Measurements from ENCODE around the gene SHANK1.

The SHANK1 gene

DNA sequence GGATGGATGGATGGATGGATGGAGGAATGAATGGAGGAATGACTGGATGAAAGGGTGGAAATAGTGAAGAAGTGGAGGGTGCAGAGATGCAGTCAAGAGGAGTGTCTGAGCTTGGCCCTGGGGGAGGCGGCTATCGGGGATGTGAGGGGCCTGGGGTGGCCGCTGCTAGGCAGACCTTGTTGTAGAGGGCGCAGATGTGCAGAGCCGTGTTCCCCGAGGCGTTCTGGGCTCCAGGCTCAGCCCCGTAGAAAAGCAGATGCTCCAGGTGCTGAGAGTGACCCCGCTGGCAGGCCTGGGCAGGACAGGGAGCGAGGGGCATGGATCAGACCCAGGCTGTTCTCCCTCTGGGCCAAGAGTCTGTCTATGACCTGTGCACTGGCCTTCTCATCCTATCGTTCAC lies 8.4 kb downstream of the SHANK1 start:
- DNase-seq = no peak

DNA sequence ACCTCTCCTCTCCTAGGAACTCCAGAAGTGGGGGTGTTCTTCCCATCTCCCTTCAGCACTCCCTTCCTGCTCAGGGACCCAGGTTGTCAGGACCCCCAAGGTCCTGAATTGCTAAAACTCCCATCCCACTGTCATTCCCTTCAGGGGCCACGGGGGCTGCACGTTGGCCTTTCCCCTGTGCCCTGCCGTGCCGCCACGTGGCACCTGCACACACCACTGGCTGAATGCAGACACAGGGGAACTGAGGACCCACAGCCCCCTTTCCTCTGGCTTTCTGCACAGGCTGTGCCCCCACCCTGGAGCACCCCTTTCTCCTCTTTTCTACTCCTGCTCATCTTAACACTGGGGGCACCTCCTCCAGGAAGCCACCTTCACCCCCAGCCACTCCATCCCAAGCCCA lies 9.0 kb downstream of the SHANK1 start:
- DNase-seq = no peak

DNA sequence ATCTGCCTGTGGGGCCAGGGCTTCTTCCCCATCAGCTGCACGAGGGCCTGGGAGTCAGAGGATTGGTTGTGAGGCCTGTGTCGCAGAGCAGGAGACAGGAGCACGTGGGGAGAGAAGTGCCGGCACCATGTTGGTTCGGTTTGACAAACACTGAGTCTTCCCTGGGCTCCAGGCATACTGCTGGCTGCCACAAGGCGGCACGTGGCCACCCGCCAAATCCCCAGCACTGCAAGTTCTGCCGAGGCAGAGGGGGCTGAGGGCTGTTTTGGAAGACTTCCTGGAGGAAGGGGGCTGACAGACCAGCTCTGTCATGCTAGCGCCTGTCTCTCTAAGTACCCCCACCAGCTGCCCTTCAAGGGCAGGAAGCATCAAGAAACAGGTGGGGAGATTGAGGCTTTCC lies 9.5 kb downstream of the SHANK1 start:
- no peak for DNase-seq

DNA sequence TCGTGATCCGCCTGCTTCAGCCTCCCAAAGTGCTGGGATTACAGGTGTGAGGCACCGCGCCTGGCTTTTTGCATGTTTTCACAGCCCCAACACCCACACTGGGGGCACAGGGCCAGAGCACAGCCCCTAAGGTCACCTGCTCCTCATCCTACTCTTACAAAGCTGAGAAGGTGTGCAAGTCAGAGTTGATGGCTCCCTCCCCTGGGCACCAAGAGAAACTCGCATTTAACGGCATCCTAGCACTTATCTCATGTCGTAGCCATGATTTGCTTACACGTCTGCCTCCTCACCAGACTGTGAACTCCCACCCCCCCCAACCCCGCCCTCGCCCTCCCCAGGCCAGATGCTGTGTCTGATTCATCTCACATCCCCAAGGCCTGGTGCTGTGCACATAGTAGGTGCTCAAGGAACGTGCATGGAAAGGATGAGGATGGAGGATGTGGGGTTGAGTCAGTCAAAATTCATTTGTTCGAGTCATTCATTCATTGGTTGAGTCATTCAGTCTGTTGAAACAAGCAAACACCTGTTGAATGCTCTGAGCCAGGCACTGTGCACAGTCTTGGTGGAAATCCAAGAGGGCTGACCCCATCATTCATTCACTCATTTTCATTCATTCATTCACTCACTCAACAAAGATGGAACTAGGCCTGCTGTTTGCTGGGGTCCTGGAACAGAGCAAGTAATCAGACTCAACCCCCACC lies 11.3 kb downstream of the SHANK1 start:
- no peak for DNase-seq

DNA sequence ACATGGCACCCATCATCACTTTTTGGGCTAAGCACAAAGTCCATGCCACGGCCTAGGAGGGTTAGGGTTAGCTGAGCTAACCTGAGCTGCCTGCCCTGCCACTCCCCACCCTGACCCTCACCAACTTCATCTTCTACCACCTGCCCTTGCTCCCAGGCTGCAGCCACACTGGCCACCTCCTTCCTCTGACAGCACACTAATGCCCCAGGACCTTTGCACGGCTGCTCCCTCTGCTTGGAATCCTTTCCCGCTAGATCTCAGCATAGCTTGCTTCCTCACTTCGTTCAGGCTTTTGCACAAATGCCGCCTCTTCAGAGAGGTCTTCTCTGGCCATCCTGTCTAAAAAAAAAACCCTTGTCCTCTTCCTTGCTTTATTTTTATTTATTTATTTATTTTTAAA lies 13.2 kb downstream of the SHANK1 start:
- no peak for DNase-seq

DNA sequence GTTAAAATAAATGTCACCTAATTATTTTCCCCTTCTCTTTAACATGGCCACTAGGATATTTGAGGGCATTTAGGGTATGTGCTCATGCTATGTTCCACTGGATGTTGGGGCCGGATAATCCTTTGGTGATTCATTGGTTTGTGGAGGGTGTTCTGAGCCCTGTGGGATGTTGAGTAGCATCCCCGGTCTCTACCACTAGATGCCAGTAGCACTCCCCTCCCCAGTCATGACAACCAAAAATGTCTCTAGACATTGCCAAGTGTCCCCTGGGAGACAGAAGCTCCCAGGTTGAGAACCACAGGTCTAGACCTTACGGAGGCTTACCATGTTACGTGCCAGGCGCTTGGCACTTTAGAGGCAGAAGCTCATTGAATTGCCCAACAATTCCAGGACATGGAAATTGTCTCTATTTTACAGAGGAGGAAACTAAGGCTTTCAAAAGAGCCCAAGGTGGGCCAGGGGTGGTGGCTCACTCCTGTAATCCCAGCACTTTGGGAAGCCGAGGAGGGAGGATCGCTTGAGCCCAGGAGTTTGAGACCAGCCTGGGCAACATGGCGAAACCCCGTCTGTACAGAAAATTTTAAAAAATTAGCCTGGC lies 14.1 kb downstream of the SHANK1 start:
- no peak for DNase-seq

DNA sequence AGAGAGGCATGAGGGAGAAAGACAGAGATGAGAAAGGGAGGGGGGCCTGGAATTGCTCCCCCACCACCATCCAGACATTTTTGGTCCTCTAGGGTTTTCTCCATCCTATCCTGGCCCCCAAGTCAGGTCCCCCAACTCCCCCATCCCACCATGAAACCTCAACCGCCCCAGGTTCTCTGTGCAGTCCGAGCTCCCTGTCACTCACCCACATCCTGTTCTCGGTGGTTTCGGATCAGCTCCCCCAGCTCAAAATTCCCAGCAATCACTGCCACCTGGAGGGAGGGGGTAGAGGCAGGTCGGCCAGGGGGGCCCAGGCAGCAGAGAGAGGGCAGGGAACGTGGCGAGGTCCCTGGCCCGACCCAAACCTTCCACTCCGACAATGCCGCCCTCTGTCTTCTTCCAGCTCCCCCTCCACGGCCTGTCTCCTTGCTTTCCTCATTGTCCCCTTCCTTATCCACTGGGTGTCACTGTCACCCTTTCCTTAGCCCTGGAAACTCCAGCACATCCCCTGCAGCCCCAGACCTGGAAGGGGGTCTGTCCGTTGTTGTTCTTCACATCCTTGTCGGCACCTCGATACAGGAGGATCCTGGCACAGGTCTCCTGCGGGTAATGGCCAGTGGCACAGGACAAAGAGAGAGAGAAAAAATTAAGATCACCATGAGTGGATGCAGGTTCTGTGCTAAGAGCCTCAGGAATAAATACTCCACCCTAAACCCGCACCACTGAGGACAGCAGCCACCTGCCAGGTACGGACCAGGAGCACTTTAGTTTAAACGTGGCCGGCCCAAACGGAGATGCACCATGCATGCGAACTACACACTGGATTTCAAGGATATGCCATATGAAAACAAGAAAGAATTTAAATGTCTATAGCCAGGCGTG lies 15.4 kb downstream of the SHANK1 start:
- DNase-seq = no peak

DNA sequence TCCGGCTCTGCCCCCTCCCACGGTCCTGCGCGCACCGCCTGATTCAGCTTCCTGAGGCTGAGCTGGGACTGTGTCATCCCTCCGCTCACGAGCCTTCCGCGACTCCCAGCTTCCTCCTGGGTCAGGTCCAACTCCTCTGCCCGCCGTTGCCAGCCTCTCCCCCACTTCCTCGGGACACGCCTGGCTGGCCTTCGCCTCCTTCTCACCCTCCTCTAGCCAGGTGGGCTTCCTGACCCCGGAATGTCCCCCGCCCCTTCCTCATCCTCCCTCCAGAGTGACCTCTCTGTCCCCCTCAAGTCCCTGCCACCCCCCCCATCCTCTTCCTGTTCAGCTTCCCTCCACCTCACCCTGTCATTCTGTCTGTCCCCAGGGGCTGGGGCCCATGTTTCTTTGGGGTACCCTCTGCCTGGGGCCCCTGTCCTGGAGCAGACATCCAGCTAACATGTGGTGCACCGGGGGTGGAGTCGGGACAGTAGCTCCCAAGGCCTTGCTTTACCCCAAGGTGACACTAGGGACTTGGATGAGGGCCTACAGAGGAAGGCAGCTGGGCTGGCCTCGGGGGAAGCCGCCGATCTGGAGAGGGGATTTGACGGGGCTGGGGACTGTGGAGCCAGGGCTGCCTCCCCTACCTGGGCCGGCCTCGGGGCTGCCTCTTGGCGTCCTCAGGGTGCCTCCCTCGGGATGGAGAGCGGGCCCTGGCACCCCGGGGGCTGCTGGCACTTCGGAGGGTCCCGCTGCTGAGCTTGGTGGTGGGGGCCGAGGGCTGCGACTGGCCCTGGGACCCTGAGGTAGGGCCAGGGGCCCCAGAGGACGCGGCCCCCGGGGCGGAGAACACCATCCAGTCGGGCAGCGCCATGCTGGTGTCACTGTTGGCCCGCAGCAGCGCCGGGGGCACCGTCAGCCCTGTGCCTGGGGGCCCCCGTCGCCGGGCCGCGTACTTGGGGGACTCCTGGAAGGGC lies 16.5 kb downstream of the SHANK1 start:
- DNase-seq = no peak

DNA sequence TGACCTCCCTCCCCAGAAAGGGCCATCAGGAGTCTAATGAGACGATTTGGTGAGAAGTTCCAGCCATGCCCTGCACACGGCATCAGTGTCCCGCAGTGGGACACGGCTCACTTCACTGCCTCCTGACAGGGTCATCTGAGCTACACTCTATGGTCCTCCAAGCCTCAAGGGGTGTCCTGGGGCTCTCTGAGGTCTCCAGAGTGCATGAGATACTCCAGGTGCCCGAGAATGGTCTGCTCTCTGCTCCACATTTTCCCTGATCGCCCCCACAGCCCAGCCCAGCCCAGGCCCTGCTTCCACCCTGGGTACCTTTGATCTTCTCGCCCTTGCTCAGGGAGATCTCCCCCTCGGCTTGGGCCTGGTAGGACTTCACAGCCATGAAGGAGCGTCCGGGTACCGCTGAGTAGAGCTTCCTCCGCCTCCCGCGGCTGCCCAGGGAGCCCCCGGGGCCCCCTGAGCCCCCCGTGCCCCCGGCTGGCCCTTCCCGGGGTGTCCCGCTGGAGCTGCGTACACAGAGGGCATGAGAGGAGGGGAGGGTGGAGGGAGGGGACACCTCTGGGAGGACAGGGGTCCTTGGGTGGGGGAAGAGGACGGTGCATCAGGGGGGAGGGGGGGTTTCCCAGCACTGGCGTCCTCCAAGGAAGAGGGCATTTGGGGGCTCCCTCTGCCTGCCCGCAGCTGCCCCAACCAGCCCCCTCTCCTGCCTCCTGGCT lies 17.3 kb downstream of the SHANK1 start:
- no peak for DNase-seq

DNA sequence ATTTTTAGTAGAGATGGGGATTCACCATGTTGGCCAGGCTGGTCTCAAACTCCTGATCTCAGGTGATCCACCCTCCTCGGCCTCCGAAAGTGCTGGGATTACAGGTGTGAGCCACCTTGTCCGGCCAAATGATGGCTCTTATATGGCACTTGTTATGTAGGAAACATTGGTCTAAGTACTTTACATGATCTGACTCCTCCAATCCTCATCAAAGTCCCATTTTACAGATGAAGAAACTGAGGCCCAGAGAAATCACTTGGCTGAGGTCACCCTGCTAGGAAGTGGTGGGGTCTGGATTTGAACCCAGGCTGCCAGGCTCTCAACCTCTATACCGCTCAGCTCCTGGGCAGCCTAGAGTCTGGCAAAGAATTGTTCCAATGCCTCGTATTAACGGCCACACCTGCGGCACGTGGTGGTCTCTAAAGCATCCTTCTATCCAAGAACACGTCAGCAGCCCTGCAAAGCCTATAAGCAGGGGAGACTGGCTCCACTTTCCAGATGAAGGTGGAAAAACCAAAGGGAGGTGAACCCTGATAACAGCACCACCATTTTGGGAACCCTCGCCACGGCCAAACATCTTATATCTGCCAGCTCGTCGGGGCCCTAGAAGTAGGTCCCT lies 18.1 kb downstream of the SHANK1 start:
- no peak for DNase-seq

DNA sequence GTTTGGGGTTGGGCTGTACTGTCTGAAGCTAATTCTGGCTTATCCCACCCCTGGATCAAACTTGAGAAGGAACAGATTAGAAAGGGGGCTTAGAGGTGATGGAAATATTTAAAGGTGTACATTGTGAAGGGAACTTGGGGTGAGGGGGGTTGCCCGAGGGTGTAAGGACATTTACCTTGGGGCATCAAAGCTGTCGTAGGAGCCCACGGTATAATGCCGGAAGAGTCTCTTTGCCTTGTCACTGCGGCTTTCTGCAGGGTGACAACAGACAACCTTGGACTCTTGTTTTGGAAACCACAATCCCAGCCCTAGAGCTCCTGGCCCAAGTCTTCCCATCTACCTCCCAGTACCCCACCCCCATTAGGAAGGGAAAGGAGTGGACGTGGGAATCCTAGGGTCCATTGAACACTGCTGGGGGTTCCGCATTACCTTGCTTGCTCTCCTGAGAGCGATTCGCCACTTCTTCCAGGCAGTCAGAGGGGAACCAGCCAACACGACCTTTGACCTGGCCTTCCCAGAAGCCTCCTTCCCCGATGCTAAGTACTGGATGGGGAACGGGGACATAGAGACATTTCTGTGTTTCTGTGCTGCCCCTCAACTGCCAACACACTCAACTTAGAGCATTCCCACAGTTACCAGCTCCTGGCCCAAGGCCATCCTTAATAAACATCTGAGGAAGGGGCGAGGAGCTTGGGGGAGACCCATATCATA lies 22.0 kb downstream of the SHANK1 start:
- DNase-seq = no peak

DNA sequence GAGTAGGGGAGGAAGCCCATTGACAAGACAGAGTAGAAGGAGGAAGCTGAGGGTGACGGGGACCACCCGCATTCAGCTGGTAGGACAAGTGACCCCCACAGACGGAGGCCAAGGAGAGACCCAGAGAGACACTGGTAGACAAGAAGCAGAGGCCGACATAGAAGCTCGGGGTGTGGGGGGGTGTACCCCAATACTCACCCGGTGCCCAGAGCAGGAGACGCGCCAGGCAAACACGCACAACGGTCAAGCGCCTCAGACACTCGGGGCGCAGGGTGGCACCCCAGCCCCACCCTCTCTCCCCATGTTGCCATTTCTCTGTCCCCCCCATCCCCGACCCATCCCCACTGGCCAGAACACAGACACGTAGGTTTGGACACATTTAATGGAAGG lies 23.5 kb downstream of the SHANK1 start:
- no peak for DNase-seq

DNA sequence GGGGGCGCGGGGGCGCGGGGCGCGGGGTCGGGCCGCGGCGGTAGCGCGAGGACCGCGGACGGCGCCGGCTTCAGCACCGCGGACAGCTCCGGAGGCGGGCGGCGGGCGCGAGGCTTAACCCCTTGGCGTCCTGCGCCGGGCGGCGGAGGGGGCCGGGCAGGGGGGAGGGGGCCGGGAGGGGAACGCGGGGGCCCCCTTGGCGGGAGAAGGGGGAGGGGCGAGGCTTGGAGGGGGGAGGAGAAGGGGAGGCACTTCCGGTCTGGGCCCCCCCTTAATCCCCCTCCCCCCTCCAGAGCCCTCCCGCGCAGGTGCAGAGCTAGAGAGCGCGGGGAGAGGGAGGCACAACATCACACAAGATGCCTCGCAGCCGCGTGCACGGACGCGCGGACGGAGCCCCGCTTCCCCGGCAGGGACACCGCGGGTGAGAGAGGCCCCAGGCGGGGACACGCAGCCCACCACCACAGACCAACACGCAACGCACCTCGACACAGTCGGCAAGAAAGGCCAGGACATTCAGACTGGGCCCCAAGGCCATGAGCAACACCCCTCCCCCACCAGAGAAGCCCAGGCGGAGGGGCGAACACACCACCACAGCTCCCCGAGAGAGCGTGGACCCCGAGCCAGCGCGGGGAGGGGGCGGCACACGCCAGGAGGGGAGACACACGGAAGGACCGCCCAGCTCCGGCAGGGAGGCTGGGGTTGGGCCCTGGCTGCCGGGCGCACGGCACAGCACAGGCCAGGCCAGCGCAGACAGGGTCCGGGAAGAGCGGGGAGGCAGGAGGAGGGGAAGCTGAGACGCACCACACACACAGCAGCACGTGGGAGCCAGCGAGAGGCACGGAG lies 24.1 kb downstream of the SHANK1 start:
- DNase-seq = no peak

DNA sequence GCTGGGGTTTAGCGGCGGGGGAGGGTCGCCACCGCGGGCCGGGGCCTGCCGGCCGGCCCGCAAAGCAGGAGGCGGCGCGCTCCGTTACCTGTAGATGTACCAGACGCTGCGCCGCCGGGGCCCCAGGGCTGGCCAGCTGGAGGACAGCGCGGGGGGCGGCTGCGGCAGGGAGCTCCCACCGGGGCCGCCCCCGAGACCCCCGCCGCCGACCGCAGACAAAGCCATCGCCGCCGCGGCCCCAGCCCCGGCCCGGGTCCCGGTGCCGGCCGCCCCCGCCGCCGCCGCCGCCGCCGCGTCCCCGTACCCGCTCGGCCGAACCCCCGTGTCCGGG lies 24.8 kb downstream of the SHANK1 start:
- DNase-seq = no peak

DNA sequence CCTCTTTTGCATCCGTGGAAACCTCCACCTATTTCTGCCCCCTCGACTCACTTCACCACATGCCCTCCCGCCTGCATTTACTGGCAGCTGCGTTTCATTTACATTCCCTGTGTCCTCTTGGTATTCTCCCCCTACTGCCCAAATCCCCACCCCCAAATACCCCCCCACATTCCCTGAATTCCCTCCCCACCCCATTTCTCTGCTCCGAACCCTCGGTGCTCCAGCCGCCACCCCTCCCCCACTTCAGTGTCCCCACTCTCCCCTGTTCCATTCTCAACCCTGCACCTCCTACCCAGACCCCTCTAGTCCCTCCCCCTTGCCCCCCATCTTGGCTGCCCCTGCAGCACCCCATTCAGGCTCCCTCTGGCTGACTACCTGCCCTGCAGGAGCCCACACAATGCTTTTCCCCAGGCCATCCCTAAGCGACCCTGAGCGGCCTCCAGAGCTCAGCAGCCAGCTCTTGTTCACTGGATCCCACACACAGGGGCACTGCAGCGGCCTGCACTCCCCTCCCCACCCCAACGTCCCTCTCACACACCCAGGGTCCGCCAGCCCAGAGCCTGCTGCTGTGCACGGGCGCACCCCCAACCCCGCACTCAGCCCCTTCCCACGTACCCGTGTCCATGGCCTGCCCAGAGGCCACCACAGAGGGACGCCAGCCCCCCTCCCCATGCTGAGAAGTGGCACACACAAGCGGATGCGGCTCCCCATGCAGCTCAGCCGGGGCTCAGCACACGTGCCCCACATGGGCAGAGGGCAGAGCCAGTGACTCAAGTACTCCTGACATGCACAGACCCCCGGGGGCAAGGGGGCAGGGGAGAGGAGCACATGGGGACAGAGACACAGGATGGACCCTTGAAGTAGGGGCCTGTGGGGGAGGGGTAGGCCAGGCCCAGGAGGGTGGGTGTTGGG lies 26.3 kb downstream of the SHANK1 start:
- DNase-seq = no peak

DNA sequence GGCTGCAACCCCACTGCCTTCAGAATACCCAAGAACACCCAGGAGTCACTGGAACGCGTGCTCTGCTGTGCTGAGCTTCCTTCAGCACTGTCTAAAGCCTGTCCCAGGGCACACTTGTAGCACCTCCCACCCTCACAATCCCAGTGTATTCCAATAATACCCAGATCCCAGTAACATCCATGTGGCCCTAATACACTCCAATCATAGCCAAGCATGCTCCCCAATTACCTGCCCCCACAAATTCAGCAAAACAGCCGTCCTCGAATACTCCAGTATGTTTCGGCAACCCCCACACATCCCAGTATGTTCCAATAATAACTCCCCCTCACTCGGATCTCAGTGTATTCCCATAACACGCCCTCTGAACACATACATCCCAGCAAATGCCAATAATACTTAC lies 29.2 kb downstream of the SHANK1 start:
- DNase-seq = no peak

DNA sequence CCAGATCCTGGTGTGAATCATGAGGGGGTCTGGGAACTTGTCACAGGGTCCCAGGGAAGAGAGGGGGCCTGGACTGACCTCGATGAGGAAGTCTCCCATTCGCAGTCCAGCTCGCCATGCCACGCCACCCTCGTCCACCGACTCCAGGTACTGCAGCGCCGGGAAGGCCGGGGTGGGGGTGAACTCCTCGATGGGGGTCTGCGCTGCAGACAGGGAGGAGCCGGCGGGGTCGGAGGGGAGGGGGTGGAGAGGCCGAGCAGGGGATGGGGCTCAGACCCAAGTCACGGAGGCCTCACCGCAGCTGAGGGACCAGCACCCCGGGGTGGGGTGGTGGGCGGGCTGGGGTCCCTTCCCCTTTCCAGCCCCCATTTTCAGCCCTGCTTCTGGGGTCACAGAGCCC lies 30.8 kb downstream of the SHANK1 start:
- no peak for DNase-seq

DNA sequence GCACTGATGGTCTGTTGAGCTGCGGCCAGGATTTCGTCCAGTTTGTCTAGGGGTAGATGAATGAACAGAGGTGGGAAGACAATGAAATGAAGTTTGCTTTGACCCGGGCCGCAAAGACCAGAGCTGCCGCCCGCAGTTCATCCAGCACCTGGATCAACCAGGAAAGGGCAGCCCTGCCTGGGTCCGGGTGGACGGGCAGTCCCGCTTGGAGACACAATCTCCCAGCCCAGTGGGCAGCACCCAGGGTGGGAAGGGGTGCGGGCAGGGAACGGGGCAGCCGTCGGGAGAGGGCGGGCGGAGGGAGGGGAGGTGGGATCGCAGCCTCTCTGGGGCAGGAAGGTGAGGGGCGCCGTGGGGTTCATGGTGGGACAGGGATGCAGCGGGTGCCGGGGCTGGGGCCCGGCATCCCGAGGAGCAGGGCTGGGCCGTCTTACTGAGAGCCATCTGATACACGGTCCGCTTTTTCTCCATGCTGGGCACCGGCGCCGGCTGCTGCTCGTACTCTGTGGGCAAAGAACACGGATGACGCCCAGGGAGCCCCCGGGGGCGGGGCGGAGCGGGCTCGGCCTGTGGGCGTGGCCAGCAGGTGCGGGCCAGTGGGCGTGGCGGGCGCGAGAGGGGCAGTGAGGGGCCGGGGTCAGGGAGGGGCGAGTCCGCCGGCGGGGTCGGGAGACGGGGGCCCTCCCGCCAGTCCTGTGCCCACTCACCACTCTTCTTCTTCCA lies 33.1 kb downstream of the SHANK1 start:
- DNase-seq = no peak

Measured in DMS 273 treated with DMSO at 0.1 percent for 48 hours (cell line).